HG03095 (cell line): ENCODE measurements around the gene TTC12.

Experiments used
- ATAC-seq: cut with Tn5 transposase; IDR thresholded peaks from one replicate; pipeline ENCODE4 v1.9.1; 2021; ENCODE audit warnings: moderate library complexity; ENCODE audit not compliant: unreplicated experiment

TTC12 gene

GRCh38 chr11:113319085-113319484 is 4.7 kb downstream of the TTC12 start:
- no peak for ATAC-seq

GRCh38 chr11:113322158-113322557 is 7.8 kb downstream of the TTC12 start:
- no peak for ATAC-seq

- no peak for ATAC-seq
These were observed 9.9 kb downstream of the TTC12 start for GRCh38 chr11:113324250-113324649.

GRCh38 chr11:113329725-113330124 is 15.3 kb downstream of the TTC12 start:
- ATAC-seq: no peak

GRCh38 chr11:113331441-113331840 is 17.1 kb downstream of the TTC12 start:
- ATAC-seq: no peak

GRCh38 chr11:113332023-113332422 is 17.6 kb downstream of the TTC12 start:
- ATAC-seq: no peak

- peak; percentile 40 for ATAC-seq
These were observed 18.4 kb downstream of the TTC12 start for GRCh38 chr11:113332638-113333329.

GRCh38 chr11:113334183-113334582 is 19.8 kb downstream of the TTC12 start:
- ATAC-seq: peak; percentile 62

GRCh38 chr11:113338730-113339129 is 24.3 kb downstream of the TTC12 start:
- no peak for ATAC-seq

GRCh38 chr11:113339929-113340589 is 25.7 kb downstream of the TTC12 start:
- ATAC-seq: no peak

GRCh38 chr11:113341388-113342165 is 27.2 kb downstream of the TTC12 start:
- no peak for ATAC-seq

- no peak for ATAC-seq
These were observed 31.6 kb downstream of the TTC12 start for GRCh38 chr11:113345978-113346377.

- no peak for ATAC-seq
These were observed 35.1 kb downstream of the TTC12 start for GRCh38 chr11:113349528-113349927.

GRCh38 chr11:113350336-113351067 is 36.1 kb downstream of the TTC12 start:
- ATAC-seq: no peak

- no peak for ATAC-seq
These were observed 36.7 kb downstream of the TTC12 start for GRCh38 chr11:113351068-113351450.

- ATAC-seq: no peak
These were observed 37.1 kb downstream of the TTC12 start for GRCh38 chr11:113351480-113351879.

- ATAC-seq: no peak
These were observed 41.8 kb downstream of the TTC12 start for GRCh38 chr11:113356203-113356602.

- no peak for ATAC-seq
These were observed 49.0 kb downstream of the TTC12 start for GRCh38 chr11:113363406-113363805.

- no peak for ATAC-seq
These were observed 49.7 kb downstream of the TTC12 start for GRCh38 chr11:113363996-113364641.

GRCh38 chr11:113365895-113366294 is 51.5 kb downstream of the TTC12 start:
- ATAC-seq: no peak

GRCh38 chr11:113369411-113369810 is 55.0 kb downstream of the TTC12 start:
- no peak for ATAC-seq
